Stimulated activated CD4-positive, alpha-beta T cell treated with anti-CD3 and anti-CD28 coated beads, TNF-alpha, amount 100 ng/mL, for 4 hours (primary cell): ENCODE measurements around the gene USP6NL.
A peak's percentile ranks its signal among the peaks of the same experiment; 100 is the strongest.

ENCODE experiments used
- DNase-seq, 3 experiments: peaks; one replicate each; pipeline ENCODE4 v3.0.0-alpha.2; 2020; ENCODE audit warnings: low read depth in 3 of 3

The USP6NL gene

GRCh38 chr10:11593612-11594011 is 17.8 kb downstream of the USP6NL start:
- no peak for DNase-seq

DNA sequence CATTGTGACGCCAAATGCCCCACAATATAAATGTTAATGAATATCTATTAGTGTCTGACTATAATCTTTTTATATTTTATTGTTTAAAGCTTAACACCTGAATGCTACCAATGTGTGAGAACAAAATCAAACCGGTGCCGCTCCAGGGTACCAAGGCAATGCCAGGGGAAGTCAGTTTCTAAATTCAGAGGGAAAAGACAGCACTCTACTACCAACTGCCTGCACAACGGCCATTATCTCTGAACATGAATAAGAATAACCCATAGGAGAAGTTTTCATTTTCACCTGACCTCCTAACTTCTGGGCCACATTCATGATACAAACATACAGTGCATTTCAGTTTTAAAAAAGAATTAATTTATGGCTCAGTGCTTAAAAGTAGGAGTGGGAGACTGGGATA is 21.7 kb downstream of the USP6NL start:
- DNase-seq, result no peak

- no peak for DNase-seq
These were observed 22.4 kb downstream of the USP6NL start for GRCh38 chr10:11588873-11589574.

- no peak for DNase-seq
These were observed 23.7 kb downstream of the USP6NL start for GRCh38 chr10:11587722-11588259.

DNA sequence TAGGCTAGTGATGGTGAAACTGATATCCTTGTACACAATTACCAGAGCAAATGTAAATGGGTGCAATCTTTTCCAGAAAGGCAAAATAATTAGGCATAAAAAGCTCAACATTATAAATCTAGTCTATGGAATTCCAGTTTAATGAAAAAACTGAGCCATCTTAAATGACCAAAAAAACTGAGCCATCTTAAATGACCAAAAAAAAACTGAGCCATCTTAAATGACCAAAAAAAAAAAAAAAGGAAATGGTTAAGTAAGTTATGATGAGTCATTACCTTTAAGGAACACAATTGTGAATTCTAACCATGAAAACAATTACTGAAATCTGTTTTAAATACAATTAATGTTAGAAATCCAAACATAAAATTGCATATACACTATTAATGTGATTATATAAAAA is 25.3 kb downstream of the USP6NL start:
- DNase-seq, result no peak

DNA sequence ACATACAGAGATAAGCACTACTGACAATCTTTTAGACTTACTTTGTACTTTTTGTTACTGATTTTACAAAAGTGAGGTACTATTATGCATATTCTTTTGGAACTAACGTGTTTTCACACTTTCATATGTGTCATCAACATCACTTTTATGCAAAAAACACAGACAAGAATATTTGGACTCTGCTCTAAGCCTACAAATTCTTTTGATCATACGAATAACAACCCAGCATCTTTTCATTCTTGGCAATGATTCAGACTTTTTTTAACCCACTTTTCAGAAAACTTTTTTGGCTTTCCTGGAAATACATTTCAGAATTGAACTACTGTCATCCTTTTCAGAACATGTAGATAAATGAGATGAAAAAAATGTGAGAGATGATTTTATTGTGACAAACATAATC is 30.2 kb downstream of the USP6NL start:
- DNase-seq, result no peak

GRCh38 chr10:11579885-11580284 is 31.6 kb downstream of the USP6NL start:
- DNase-seq, result no peak

DNA sequence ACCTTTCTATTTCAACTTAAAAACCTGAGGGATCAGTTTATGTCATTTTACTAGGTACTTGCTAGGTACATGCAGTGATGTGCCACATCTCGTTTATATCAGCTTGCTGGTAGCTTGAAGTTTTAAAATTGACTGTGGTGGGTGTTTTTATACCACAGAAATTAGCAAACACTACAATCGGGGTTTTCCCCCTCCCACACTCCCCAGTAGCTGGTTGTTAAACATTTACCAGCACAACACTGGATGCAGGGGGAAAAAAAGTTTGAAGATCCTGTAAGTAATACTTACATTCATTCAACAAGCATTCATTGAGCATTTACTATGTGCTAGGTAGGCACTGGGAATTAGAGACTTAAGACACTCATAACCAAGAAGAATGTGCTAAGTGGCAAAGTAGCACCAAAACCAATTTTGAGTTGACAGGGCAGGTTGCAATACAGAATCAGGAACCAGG is 32.6 kb downstream of the USP6NL start:
- peak in 2 of 3 experiments; percentile 4 to 9 for DNase-seq

DNA sequence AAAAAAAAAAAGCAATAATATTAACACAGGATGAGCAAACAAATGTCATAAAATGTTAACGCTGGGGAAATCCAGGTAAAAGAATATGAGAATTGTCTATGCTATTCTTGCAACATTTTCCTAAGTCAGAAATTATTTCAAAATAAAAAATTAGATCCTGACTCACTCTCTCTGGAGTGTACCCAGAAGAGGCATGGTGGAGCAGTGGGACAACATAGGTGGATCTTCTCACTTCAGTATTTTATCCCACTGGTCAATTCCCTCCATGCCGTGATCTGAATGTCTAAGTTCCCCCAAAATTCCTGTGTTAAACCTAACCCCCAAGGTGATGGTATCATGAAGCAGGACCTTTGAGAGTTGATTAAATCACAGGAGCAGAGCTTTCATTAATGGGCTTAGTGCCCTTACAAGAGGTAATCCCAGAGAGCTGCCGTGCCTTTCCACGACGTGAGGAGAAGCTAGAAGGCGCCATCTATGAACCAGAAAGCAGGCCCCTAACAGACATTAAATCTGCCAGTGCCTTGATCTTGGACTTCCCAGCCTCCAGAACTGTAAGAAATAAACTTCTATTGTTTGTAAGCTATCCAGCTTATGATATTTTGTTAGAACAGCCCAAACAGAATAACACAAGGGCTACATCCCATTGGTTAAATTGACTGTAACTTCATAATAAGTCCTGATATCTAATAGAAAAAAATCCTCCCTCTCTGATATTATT is 35.2 kb downstream of the USP6NL start:
- DNase-seq, result no peak

DNA sequence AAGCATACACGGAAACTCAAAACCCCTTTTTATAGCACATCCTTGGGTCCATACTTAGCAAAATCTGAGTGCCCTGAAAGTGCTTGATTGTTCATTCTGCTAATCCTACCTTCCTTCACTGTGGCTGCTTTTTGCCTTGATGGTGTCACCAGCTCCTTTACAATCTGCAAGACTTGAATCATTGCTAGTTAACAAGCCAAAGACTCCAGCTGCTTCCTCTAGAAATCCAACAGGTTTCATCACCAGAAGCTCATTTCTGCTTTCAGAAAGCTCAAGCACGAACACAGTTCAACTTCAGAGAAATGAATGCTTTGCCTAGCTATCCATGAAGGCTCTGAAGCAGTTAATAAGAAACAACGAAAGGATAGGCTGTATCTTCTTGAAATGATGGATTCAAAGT is 38.0 kb downstream of the USP6NL start:
- DNase-seq, result no peak

- DNase-seq, result no peak
These were observed 40.7 kb downstream of the USP6NL start for GRCh38 chr10:11570751-11571150.

DNA sequence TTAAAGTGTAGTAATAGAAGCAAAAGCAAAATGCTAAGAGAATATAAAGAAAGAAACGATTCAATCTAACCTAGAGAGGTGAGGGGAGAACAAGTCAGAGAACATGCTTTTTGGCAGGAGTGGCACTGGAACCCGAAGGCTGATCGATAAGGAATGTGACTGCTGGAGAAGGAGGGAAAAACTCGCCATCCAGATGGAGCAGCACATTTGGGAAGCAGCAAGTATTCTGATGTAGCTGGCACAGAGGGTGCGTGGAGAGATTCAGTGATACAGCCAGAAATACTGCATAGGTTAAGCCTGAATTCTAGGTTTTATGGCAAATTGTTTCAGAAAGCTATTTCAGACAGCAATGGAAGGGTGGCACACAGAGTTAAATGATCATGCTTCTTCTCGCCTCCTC is 42.0 kb downstream of the USP6NL start:
- DNase-seq, result no peak

DNA sequence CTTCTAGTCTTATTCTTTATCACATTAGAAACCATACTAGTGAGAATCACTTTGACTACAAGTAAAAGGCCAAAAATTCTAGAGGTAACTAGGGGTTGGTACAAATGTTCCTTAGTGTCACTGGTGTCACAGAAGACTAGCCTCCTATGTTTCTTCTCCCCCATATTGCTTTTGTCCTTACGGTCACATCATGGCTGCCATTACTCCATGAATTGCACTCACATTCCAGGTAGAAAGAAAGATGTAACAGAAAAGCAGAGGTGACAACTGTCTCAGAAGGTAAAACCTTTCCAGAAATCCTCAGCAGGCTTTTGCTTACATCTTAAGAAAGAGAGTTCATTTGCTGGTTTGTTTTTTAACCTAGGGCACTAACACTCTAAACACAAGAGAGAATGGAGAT is 42.9 kb downstream of the USP6NL start:
- no peak for DNase-seq

- DNase-seq, result no peak
These were observed 46.7 kb downstream of the USP6NL start for GRCh38 chr10:11564741-11565140.

GRCh38 chr10:11563936-11564335 is 47.5 kb downstream of the USP6NL start:
- no peak for DNase-seq

- DNase-seq, result no peak
These were observed 48.6 kb downstream of the USP6NL start for GRCh38 chr10:11562888-11563287.

- no peak for DNase-seq
These were observed 51.3 kb downstream of the USP6NL start for GRCh38 chr10:11560076-11560709.

DNA sequence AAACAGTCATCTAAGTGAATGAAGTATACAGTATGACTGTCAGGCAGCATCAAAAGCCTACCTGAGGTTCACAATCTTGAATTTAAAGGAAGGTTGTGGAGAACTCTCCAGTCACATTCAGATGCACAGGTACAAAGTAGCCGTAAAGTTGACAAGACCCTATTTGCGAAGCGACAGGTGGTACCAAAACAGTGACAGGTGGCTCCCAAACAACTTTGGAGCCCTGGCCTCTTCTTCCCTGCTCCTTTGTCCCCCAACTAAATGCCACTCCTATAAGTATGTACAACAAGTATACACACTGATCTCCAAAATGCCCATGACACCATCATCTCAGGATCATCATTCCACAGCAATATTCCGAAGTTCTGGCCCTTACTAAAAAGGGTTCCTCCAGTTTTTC is 53.5 kb downstream of the USP6NL start:
- DNase-seq, result no peak

- DNase-seq, result no peak
These were observed 53.9 kb downstream of the USP6NL start for GRCh38 chr10:11557513-11557912.

DNA sequence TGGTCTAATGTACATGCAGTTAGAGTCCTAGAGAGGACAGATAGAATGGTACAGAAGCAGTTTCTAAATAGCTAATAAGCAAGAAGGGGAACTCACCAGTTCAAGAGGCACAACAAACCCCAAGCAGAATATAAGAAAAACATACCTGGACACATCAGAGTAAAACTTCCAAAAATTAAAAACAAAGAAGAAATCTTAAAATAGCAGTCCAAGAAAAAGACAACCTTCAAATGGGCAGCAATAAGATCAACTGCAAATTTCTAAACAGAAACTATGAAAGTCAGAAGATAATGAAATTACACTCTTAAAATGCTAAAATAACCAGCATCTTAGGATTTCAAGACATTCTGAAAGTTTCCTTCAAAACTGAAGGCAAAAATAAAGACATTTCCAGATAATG is 55.9 kb downstream of the USP6NL start:
- no peak for DNase-seq

- no peak for DNase-seq
These were observed 57.6 kb downstream of the USP6NL start for GRCh38 chr10:11553773-11554381.

DNA sequence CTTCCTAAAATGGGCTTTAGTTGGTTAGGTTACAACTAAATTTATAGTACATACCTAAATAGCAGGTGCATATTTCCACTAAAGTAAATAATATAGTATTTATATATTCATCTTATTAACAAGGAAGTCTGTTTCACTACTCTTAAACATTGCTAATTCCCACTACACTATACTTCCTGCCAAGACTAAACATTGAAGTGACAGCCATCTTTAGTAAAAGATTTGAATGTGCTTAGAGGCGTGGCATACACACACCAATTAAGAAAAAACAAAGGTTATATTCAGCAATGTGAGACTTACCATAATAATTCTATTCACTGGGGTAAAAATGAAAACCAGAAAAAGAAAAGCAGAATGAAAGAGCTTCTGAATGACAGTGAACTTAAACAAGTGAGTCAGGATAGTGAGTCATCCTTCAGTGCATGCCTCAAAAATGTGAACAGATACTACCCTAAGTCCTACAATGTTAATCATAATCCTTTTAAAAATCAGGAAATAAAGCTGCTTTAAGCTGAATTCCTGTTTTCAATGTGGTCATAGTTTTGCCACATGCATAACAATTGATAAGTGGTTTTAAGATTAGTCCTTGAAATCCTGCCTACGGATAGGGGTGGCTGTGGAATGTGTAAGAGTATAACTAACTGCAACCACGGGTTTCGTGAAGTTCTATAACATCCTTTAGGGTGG is 59.4 kb downstream of the USP6NL start:
- no peak for DNase-seq
